ENCODE data around the gene AP2A1.

Gene AP2A1

GRCh38 chr19:49766007-49766929 lies 533 bp upstream of the AP2A1 start:
- DNase-seq: peak; percentile 100

- no peak for DNase-seq
These were observed 580 bp downstream of the AP2A1 start for GRCh38 chr19:49767381-49767780.

GRCh38 chr19:49767967-49768581 lies 1.3 kb downstream of the AP2A1 start:
- DNase-seq: no peak

- no peak for DNase-seq
These were observed 3.7 kb downstream of the AP2A1 start for GRCh38 chr19:49770529-49770928.

- DNase-seq: no peak
These were observed 4.9 kb downstream of the AP2A1 start for GRCh38 chr19:49771674-49772139.

GRCh38 chr19:49772850-49773432 lies 6.1 kb downstream of the AP2A1 start:
- DNase-seq: no peak

- DNase-seq: no peak
These were observed 7.0 kb downstream of the AP2A1 start for GRCh38 chr19:49773663-49774350.

GRCh38 chr19:49774969-49775368 lies 8.2 kb downstream of the AP2A1 start:
- no peak for DNase-seq

GRCh38 chr19:49775742-49776370 lies 9.1 kb downstream of the AP2A1 start:
- DNase-seq: no peak

- DNase-seq: no peak
These were observed 9.6 kb downstream of the AP2A1 start for GRCh38 chr19:49776371-49776764.

- no peak for DNase-seq
These were observed 13.1 kb downstream of the AP2A1 start for GRCh38 chr19:49779731-49780555.

- no peak for DNase-seq
These were observed 14.1 kb downstream of the AP2A1 start for GRCh38 chr19:49780861-49781260.

GRCh38 chr19:49781394-49781793 lies 14.6 kb downstream of the AP2A1 start:
- DNase-seq: no peak

- no peak for DNase-seq
These were observed 15.7 kb downstream of the AP2A1 start for GRCh38 chr19:49782515-49782914.

- DNase-seq: no peak
These were observed 19.6 kb downstream of the AP2A1 start for GRCh38 chr19:49786376-49786820.

GRCh38 chr19:49787746-49788145 lies 20.9 kb downstream of the AP2A1 start:
- no peak for DNase-seq

- DNase-seq: no peak
These were observed 22.1 kb downstream of the AP2A1 start for GRCh38 chr19:49788857-49789256.

GRCh38 chr19:49790866-49791265 lies 24.1 kb downstream of the AP2A1 start:
- no peak for DNase-seq

GRCh38 chr19:49791776-49792445 lies 25.1 kb downstream of the AP2A1 start:
- DNase-seq: no peak

GRCh38 chr19:49792829-49793560 lies 26.2 kb downstream of the AP2A1 start:
- DNase-seq: no peak

GRCh38 chr19:49793561-49793840 lies 26.7 kb downstream of the AP2A1 start:
- no peak for DNase-seq

All from DMS 273 treated with DMSO at 0.1 percent for 48 hours (cell line).